ENCODE measurements around the gene ADGRD1. TPM values are rescaled to one million over a fixed set of nuclear protein-coding genes. Genes with fewer than 3 reads are reported as not detected.

The ADGRD1 gene
- total and polyA plus RNA-seq, 7 donors: 0.46 to 22.5 (median 7.2) TPM

GRCh38 chr12:131141514-131141913, 187.8 kb downstream of the ADGRD1 start:
- Histone ChIP-seq H3K27ac (no peak overlapping the region), H3K4me1 (peaks cover 0 to 8% (median 2%) of the 10 kb centered on the region in 4 donors), H3K36me3 (no peaks in the 10 kb centered on the region), H3K4me3 (no peak overlapping the region), H3K9me3 (no peaks in the 10 kb centered on the region), H3K27me3 (no peaks in the 10 kb centered on the region)
- peak; percentile 57 for DNase-seq
- intact Hi-C loops (cut with DNase I): no loop called here
- WGBS, 2 donors: 67 to 80% methylated on average over 8 of the region's 8 CpGs
- TF ChIP-seq EP300 (IDR thresholded peaks at IDR 0.05) (no peak), CTCF (IDR thresholded peaks at IDR 0.05) (no peak), POLR2A (IDR thresholded peaks at IDR 0.05) (no peak), POLR2AphosphoS5 (IDR thresholded peaks at IDR 0.05) (no peak)

GRCh38 chr12:131142891-131143657, 189.4 kb downstream of the ADGRD1 start:
- Histone ChIP-seq H3K36me3 (no peaks in the 10 kb centered on the region), H3K4me1 (peaks cover 0 to 8% (median 2%) of the 10 kb centered on the region in 4 donors), H3K27me3 (no peaks in the 10 kb centered on the region), H3K4me3 (no peak overlapping the region), H3K9me3 (no peaks in the 10 kb centered on the region), H3K27ac (peak overlapping the region in 1 of 4 donors; percentile 25)
- 67 to 69% methylated on average over 19 of the region's 19 CpGs for WGBS, 2 donors
- peak; percentile 60 for DNase-seq
- intact Hi-C loops (cut with DNase I): no loop called here
- TF ChIP-seq EP300 (IDR thresholded peaks at IDR 0.05): no peak
- TF ChIP-seq POLR2AphosphoS5 (IDR thresholded peaks at IDR 0.05): no peak
- no peak for TF ChIP-seq CTCF (IDR thresholded peaks at IDR 0.05)

- intact Hi-C loops (cut with DNase I): no loop called here
- no peak for TF ChIP-seq POLR2A (IDR thresholded peaks at IDR 0.05)
- TF ChIP-seq EP300 (IDR thresholded peaks at IDR 0.05): no peak
- no peak for TF ChIP-seq CTCF (IDR thresholded peaks at IDR 0.05)
- TF ChIP-seq POLR2AphosphoS5 (IDR thresholded peaks at IDR 0.05): no peak
- H3K9me3 ChIP-seq: no peaks in the 10 kb centered on the region
- H3K27me3 ChIP-seq: no peaks in the 10 kb centered on the region
- no peak for DNase-seq
- H3K27ac ChIP-seq: no peak overlapping the region
- no peak overlapping the region for H3K4me3 ChIP-seq
- H3K4me1 ChIP-seq: peaks cover 0 to 8% (median 2%) of the 10 kb centered on the region in 4 donors
- H3K36me3 ChIP-seq: no peaks in the 10 kb centered on the region
- 65 to 74% methylated on average over 5 of the region's 5 CpGs for WGBS, 2 donors
Observed at GRCh38 chr12:131146173-131146675, 192.5 kb downstream of the ADGRD1 start.

GRCh38 chr12:131147293-131147692, 193.6 kb downstream of the ADGRD1 start:
- no peaks in the 10 kb centered on the region for H3K27me3 ChIP-seq
- peaks cover 0 to 8% (median 2%) of the 10 kb centered on the region in 4 donors for H3K4me1 ChIP-seq
- H3K4me3 ChIP-seq: no peak overlapping the region
- H3K27ac ChIP-seq: no peak overlapping the region
- 88 to 98% methylated on average over 1 of the region's 1 CpG for WGBS, 2 donors
- intact Hi-C loops (cut with DNase I): no loop called here
- H3K36me3 ChIP-seq: no peaks in the 10 kb centered on the region
- no peaks in the 10 kb centered on the region for H3K9me3 ChIP-seq
- no peak for TF ChIP-seq EP300 (IDR thresholded peaks at IDR 0.05)
- no peak for TF ChIP-seq POLR2A (IDR thresholded peaks at IDR 0.05)
- no peak for TF ChIP-seq POLR2AphosphoS5 (IDR thresholded peaks at IDR 0.05)
- no peak for TF ChIP-seq CTCF (IDR thresholded peaks at IDR 0.05)
- no peak for DNase-seq
